ENCODE data around the gene SNX2. TPM values are rescaled to one million over a fixed set of nuclear protein-coding genes. Genes with fewer than 3 reads are reported as not detected.

The SNX2 gene
- total RNA-seq, 2 donors from 2014 or later: 69.7 to 82.8 TPM

- no peak for DNase-seq (ENCODE audit: low spot score)
- Histone ChIP-seq H3K4me1 (ENCODE audit: control insufficient read depth in 1 of 2, low read depth in 2 of 2) (no peaks in the 10 kb centered on the region), H3K27me3 (replicated peaks; ENCODE audit: insufficient read depth) (no peaks in the 10 kb centered on the region), H3K27ac (no peak overlapping the region), H3K4me3 (no peak overlapping the region), H3K36me3 (no peaks in the 10 kb centered on the region), H3K9me3 (no peaks in the 10 kb centered on the region)
- no peak for ATAC-seq (ENCODE audit: insufficient number of reproducible peaks, low FRiP score, low read depth)
- TF ChIP-seq CTCF (IDR thresholded peaks at IDR 0.05): no peak
Observed at GRCh38 chr5:122858451-122858850, 83.6 kb downstream of the SNX2 start.

GRCh38 chr5:122863240-122863639, 88.4 kb downstream of the SNX2 start:
- Histone ChIP-seq H3K36me3 (no peaks in the 10 kb centered on the region), H3K4me3 (no peak overlapping the region), H3K27ac (no peak overlapping the region), H3K27me3 (replicated peaks; ENCODE audit: insufficient read depth) (no peaks in the 10 kb centered on the region), H3K9me3 (no peaks in the 10 kb centered on the region), H3K4me1 (ENCODE audit: control insufficient read depth in 1 of 2, low read depth in 2 of 2) (no peaks in the 10 kb centered on the region)
- TF ChIP-seq CTCF (IDR thresholded peaks at IDR 0.05): no peak
- DNase-seq (ENCODE audit: low spot score): no peak
- ATAC-seq (ENCODE audit: insufficient number of reproducible peaks, low FRiP score, low read depth): no peak

- ATAC-seq (ENCODE audit: insufficient number of reproducible peaks, low FRiP score, low read depth): no peak
- no peaks in the 10 kb centered on the region for H3K9me3 ChIP-seq
Observed at GRCh38 chr5:122863721-122864120, 88.8 kb downstream of the SNX2 start.

GRCh38 chr5:122864400-122864799, 89.5 kb downstream of the SNX2 start:
- no peak overlapping the region for H3K27ac ChIP-seq
- TF ChIP-seq CTCF (IDR thresholded peaks at IDR 0.05): no peak
- ATAC-seq (ENCODE audit: insufficient number of reproducible peaks, low FRiP score, low read depth): no peak
- no peaks in the 10 kb centered on the region for H3K27me3 ChIP-seq (replicated peaks; ENCODE audit: insufficient read depth)
- no peaks in the 10 kb centered on the region for H3K4me1 ChIP-seq (ENCODE audit: control insufficient read depth in 1 of 2, low read depth in 2 of 2)
- H3K4me3 ChIP-seq: no peak overlapping the region
- no peaks in the 10 kb centered on the region for H3K36me3 ChIP-seq
- no peak for DNase-seq (ENCODE audit: low spot score)
- H3K9me3 ChIP-seq: no peaks in the 10 kb centered on the region

More at GRCh38 chr5:122863721-122864120, 88.8 kb downstream of the SNX2 start:
- Histone ChIP-seq H3K4me3 (no peak overlapping the region), H3K4me1 (ENCODE audit: control insufficient read depth in 1 of 2, low read depth in 2 of 2) (no peaks in the 10 kb centered on the region), H3K36me3 (no peaks in the 10 kb centered on the region), H3K27ac (no peak overlapping the region), H3K27me3 (replicated peaks; ENCODE audit: insufficient read depth) (no peaks in the 10 kb centered on the region)
- TF ChIP-seq CTCF (IDR thresholded peaks at IDR 0.05): no peak
- no peak for DNase-seq (ENCODE audit: low spot score)

- Histone ChIP-seq H3K4me1 (ENCODE audit: control insufficient read depth in 1 of 2, low read depth in 2 of 2) (no peaks in the 10 kb centered on the region), H3K4me3 (no peak overlapping the region), H3K36me3 (no peaks in the 10 kb centered on the region), H3K27me3 (replicated peaks; ENCODE audit: insufficient read depth) (no peaks in the 10 kb centered on the region), H3K27ac (no peak overlapping the region), H3K9me3 (no peaks in the 10 kb centered on the region)
- no peak for TF ChIP-seq CTCF (IDR thresholded peaks at IDR 0.05)
- ATAC-seq (ENCODE audit: insufficient number of reproducible peaks, low FRiP score, low read depth): no peak
- no peak for DNase-seq (ENCODE audit: low spot score)
Observed at GRCh38 chr5:122864842-122865241, 90.0 kb downstream of the SNX2 start.

Data from thoracic aorta (tissue), 2 donors.